HEK293 (cell line): ENCODE measurements around the gene CPNE1.

Experiments
- CTCF ChIA-PET: fragments of 350-600 bp; formaldehyde crosslinking; extraction: SDS; loops from one replicate; lab custom pipeline; 2021; ENCODE audit warnings: antibody characterized with exemption; lab: Yijun Ruan, JAX
- POLR2A ChIA-PET: fragments of 300-600 bp; formaldehyde crosslinking; extraction: SDS; loops from one replicate; lab custom pipeline; 2020; ENCODE audit warnings: antibody characterized with exemption, inconsistent platforms; lab: Yijun Ruan, JAX
- H3K27ac ChIP-seq: fragments of 200-500 bp; sonication (Bioruptor generic); 2 replicates; pipeline ENCODE4 v1.5.1; 2014; ENCODE audit warnings: low read depth, low read length, control low read depth, inconsistent platforms; ENCODE audit errors: extremely low read depth
- H3K36me3 ChIP-seq, 2 experiments: fragments of 200-500 bp in 1 of 2; sonication (Bioruptor generic) in 1 of 2; 1 replicate in 1 of 2; 2 replicates in 1 of 2; pipeline ENCODE4 v1.5.1; 2014 to 2017; ENCODE audit warnings: inconsistent platforms in 2 of 2, low read length in 2 of 2; ENCODE audit not compliant: control insufficient read depth in 2 of 2, insufficient read depth in 1 of 2
- H3K4me1 ChIP-seq: fragments of 200-500 bp; sonication (Bioruptor generic); 2 replicates; pipeline ENCODE4 v1.5.1; 2014; ENCODE audit warnings: mild to moderate bottlenecking, low read length, inconsistent platforms; ENCODE audit not compliant: control insufficient read depth, insufficient read depth
- H3K4me3 ChIP-seq: 2 replicates; pipeline ENCODE4 v1.5.1; 2011; ENCODE audit warnings: low read depth, mild to moderate bottlenecking, control low read depth, low read length, moderate library complexity
- H3K9me3 ChIP-seq: fragments of 200-500 bp; sonication (Bioruptor generic); 2 replicates; pipeline ENCODE4 v1.5.1; 2014; ENCODE audit warnings: low read depth, low read length, inconsistent platforms; ENCODE audit not compliant: control insufficient read depth, insufficient read depth
- ZNF121 ChIP-seq: fragments of 450-650 bp; formaldehyde crosslinking; IDR thresholded peaks from 2 replicates; pipeline ENCODE4 v1.5.1; 2016; ENCODE audit warnings: missing biosample characterization, missing genetic modification characterization
- ZNF202 ChIP-seq: fragments of 450-650 bp; formaldehyde crosslinking; IDR thresholded peaks from 2 replicates; pipeline ENCODE4 v1.5.1; 2016; ENCODE audit warnings: missing biosample characterization, missing genetic modification characterization, borderline replicate concordance
- ZNF266 ChIP-seq: fragments of 450-650 bp; formaldehyde crosslinking; IDR thresholded peaks from 2 replicates; pipeline ENCODE4 v1.5.1; 2016; ENCODE audit warnings: missing biosample characterization, missing genetic modification characterization, low read depth
- ZNF404 ChIP-seq: fragments of 450-650 bp; formaldehyde crosslinking; IDR thresholded peaks from 2 replicates; pipeline ENCODE4 v1.5.1; 2017; ENCODE audit warnings: missing biosample characterization, missing genetic modification characterization
- ZNF473 ChIP-seq: fragments of 450-650 bp; formaldehyde crosslinking; IDR thresholded peaks from 2 replicates; pipeline ENCODE4 v1.5.1; 2017; ENCODE audit warnings: missing biosample characterization, missing genetic modification characterization
- ZNF610 ChIP-seq: fragments of 450-650 bp; formaldehyde crosslinking; IDR thresholded peaks from 2 replicates; pipeline ENCODE4 v1.5.1; 2016; ENCODE audit warnings: missing biosample characterization, missing genetic modification characterization, borderline replicate concordance
- ZNF623 ChIP-seq: fragments of 450-650 bp; formaldehyde crosslinking; IDR thresholded peaks from 2 replicates; pipeline ENCODE4 v1.5.1; 2016; ENCODE audit warnings: missing biosample characterization, missing genetic modification characterization
- ZNF629 ChIP-seq: fragments of 450-650 bp; formaldehyde crosslinking; IDR thresholded peaks from 2 replicates; pipeline ENCODE4 v1.5.1; 2017; ENCODE audit warnings: missing biosample characterization, missing genetic modification characterization
- ZNF707 ChIP-seq: fragments of 450-650 bp; formaldehyde crosslinking; IDR thresholded peaks from 2 replicates; pipeline ENCODE4 v1.5.1; 2016; ENCODE audit warnings: missing biosample characterization, missing genetic modification characterization
- ZXDB ChIP-seq: fragments of 450-650 bp; formaldehyde crosslinking; IDR thresholded peaks from 2 replicates; pipeline ENCODE4 v1.5.1; 2016; ENCODE audit warnings: missing biosample characterization, missing genetic modification characterization
- TF ChIP-seq, protein P1 (sequence below): fragments of 450-650 bp; formaldehyde crosslinking; IDR thresholded peaks from 2 replicates; pipeline ENCODE4 v1.5.1; 2016; ENCODE audit warnings: missing biosample characterization, missing genetic modification characterization
- TF ChIP-seq, protein P2 (sequence below): fragments of 450-650 bp; formaldehyde crosslinking; IDR thresholded peaks from 2 replicates; pipeline ENCODE4 v1.5.1; 2016; ENCODE audit warnings: missing biosample characterization, missing genetic modification characterization
- TF ChIP-seq, protein P3 (sequence below): fragments of 450-650 bp; formaldehyde crosslinking; conservative IDR thresholded peaks from 2 replicates; pipeline ENCODE4 v1.5.1; 2016; ENCODE audit warnings: low read depth, missing biosample characterization, missing genetic modification characterization

Gene CPNE1

DNA sequence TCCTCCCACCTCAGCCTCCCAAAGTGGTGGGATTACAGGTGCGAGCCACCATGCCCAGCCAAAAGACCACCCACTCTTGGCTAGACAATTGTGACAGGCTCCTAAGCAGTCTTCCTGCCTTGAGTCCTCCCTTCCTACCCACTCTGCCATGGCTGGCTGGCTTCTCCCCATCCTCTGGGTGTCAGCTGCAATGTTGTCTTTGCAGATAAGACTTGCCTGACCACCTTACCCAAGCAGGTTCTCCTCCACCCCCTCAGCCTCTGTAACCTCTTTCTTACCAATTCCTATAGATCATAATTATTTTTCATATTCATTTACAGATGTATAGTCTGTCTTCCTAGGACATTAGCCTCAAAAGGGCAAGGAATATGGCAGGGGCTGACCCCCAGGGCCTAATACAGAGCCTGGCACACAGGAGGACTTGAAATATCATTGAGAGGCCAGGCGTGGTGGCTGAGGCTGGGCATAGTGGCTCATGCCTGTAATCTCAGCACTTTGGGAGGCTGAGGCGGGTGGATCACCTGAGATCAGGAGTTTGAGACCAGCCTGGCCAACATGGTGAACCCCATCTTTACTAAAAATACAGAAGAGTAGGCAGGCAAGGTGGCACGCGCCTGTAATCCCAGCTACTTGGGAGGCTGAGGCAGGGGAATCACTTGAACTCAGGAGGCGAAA is 77.8 kb downstream of the CPNE1 start:
- CTCF ChIA-PET, result no interaction called here
- Histone ChIP-seq H3K4me3 (no peak overlapping the region), H3K27ac (no peak overlapping the region), H3K9me3 (no peaks in the 10 kb centered on the region), H3K36me3 (peaks cover 0 to 5% of the 10 kb centered on the region in 2 experiments; a peak in 1 of 3 replicates), H3K4me1 (no peaks in the 10 kb centered on the region)
- POLR2A ChIA-PET, result no interaction called here
- no peak for TF ChIP-seq ZNF202 (tag by site-specific recombination)
- TF ChIP-seq ZNF707, result no peak
- TF ChIP-seq ZNF629 (tag by site-specific recombination), result no peak
- TF ChIP-seq, protein P1, sequence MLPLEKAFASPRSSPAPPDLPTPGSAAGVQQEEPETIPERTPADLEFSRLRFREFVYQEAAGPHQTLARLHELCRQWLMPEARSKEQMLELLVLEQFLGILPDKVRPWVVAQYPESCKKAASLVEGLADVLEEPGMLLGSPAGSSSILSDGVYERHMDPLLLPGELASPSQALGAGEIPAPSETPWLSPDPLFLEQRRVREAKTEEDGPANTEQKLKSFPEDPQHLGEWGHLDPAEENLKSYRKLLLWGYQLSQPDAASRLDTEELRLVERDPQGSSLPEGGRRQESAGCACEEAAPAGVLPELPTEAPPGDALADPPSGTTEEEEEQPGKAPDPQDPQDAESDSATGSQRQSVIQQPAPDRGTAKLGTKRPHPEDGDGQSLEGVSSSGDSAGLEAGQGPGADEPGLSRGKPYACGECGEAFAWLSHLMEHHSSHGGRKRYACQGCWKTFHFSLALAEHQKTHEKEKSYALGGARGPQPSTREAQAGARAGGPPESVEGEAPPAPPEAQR (tag by site-specific recombination), result no peak
- peak; percentile 36; the same call in 1 of the 2 replicates for TF ChIP-seq ZNF121

DNA sequence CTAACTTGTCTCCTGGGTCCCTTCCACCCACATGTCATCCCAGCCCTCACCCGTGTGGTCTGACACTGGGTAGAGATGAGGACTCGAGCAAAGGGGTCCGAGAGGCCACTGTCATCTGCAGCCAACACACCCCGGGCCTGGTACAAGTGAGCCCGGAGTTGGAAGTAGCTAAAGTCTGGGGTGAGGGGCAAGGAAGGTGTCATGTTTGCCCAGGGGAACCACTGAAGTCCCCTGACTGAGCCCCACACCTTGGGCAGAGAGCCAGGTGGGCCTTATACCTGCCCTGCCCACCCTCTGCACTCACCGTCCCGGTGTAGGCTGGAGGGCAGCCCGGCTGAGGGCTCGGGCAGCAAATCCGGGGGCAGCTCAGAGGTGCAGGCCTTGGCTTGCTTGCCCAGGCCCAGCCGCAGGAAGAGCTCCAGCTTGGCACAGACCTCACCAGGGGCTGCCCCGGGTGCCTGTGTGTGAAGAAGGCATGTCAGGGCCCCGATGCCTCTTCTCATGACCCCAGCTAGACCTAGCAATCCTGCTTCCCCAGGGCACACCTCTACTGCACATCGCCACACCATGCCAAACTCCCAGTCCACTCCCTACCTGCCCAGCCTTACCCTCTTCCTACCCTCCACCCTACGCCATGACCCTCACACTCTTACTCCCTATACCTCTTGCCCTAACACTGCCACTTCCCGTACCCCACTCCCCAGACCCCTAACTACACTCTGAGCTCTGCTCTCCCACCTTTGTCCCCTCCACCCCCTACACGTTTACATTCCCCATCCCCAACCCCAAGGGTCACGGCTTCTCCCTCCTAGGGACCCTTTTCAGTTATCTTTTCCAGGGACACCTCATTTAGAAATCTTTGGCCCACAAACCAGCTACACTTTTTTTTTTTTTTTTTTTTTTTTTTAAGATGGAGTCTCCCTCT is 80.8 kb downstream of the CPNE1 start:
- H3K4me1 ChIP-seq, result no peaks in the 10 kb centered on the region
- no peak overlapping the region for H3K27ac ChIP-seq
- no peak overlapping the region for H3K4me3 ChIP-seq
- TF ChIP-seq ZNF404 (tag by site-specific recombination) (no peak), ZNF623 (tag by site-specific recombination) (no peak), ZNF266 (tag by site-specific recombination) (no peak), ZNF473 (no peak), ZXDB (tag by site-specific recombination) (no peak), ZNF610 (tag by site-specific recombination) (no peak)
- TF ChIP-seq, protein P2, sequence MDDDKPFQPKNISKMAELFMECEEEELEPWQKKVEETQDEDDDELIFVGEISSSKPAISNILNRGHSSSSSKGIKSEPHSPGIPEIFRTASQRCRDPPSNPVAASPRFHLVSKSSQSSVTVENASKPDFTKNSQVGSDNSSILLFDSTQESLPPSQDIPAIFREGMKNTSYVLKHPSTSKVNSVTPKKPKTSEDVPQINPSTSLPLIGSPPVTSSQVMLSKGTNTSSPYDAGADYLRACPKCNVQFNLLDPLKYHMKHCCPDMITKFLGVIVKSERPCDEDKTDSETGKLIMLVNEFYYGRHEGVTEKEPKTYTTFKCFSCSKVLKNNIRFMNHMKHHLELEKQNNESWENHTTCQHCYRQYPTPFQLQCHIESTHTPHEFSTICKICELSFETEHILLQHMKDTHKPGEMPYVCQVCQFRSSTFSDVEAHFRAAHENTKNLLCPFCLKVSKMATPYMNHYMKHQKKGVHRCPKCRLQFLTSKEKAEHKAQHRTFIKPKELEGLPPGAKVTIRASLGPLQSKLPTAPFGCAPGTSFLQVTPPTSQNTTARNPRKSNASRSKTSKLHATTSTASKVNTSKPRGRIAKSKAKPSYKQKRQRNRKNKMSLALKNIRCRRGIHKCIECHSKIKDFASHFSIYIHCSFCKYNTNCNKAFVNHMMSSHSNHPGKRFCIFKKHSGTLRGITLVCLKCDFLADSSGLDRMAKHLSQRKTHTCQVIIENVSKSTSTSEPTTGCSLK (tag by site-specific recombination), result no peak
- TF ChIP-seq, protein P3, sequence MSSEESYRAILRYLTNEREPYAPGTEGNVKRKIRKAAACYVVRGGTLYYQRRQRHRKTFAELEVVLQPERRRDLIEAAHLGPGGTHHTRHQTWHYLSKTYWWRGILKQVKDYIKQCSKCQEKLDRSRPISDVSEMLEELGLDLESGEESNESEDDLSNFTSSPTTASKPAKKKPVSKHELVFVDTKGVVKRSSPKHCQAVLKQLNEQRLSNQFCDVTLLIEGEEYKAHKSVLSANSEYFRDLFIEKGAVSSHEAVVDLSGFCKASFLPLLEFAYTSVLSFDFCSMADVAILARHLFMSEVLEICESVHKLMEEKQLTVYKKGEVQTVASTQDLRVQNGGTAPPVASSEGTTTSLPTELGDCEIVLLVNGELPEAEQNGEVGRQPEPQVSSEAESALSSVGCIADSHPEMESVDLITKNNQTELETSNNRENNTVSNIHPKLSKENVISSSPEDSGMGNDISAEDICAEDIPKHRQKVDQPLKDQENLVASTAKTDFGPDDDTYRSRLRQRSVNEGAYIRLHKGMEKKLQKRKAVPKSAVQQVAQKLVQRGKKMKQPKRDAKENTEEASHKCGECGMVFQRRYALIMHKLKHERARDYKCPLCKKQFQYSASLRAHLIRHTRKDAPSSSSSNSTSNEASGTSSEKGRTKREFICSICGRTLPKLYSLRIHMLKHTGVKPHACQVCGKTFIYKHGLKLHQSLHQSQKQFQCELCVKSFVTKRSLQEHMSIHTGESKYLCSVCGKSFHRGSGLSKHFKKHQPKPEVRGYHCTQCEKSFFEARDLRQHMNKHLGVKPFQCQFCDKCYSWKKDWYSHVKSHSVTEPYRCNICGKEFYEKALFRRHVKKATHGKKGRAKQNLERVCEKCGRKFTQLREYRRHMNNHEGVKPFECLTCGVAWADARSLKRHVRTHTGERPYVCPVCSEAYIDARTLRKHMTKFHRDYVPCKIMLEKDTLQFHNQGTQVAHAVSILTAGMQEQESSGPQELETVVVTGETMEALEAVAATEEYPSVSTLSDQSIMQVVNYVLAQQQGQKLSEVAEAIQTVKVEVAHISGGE (tag by site-specific recombination), result no peak
- no peaks in the 10 kb centered on the region for H3K9me3 ChIP-seq
- POLR2A ChIA-PET, result interaction anchor here (1.0 kb wide), 1 partner anchor 32 kb away, joined by 8 read pairs; the partner anchor contains the start of gene SPAG4
- H3K36me3 ChIP-seq, result peaks cover 0 to 5% of the 10 kb centered on the region in 2 experiments; a peak in 1 of 3 replicates
- CTCF ChIA-PET, result no interaction called here
